ENCODE results near the gene LAMP2. TPM values are rescaled to one million over a fixed set of nuclear protein-coding genes. Genes with fewer than 3 reads are reported as not detected.

Gene LAMP2
- total RNA-seq, result 128 and 154 TPM in 2 replicates

DNA sequence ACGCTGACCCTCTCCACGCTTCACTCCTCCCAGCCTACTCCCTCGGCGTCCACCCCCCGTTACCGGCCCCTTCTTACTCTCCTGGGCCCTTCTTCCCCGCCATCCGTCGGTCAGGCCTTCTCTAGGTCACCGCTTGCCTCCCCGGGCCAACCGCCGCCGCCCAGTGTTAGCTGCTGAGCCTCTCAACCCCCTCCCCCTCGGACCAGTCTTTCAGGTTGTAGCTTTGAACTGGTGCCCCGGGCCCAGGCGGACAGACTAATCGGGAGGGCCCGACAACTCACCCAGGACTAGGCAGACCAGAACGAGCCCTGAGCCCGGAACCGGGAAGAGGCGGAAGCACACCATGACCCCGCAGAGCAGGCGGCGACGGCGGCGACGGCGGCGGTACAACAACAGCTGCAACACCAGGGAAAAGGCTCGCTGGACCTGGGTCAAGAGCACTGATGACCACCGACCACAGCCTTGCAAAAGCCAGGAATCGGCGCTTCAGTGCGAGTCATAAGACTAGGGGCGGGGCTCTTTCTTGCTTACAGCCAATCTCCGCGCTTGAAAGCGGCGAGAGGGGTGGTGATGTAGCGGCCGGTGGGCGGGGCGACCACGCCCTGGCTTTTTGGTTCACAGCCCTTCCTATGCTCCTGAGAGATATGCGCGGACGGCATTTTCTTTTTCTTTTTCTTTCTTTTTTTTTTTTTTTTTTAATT lies at the start of gene LAMP2:
LAMP2 (minus strand) TSS at position 472 of the 701 bp plus-strand sequence; CDS start at position 345, 127 bp downstream.

Other genes with a start within 250 kb of the LAMP2 start
- 13.7 and 14.3 TPM in 2 replicates for gene ZBTB33, start 218.5 kb downstream of the LAMP2 start, total RNA-seq
- gene TMEM255A, start 157.8 kb downstream of the LAMP2 start, total RNA-seq, result not detected in 2 replicates
- gene ATP1B4, start 107.2 kb downstream of the LAMP2 start, total RNA-seq, result not detected in 2 replicates
- gene CUL4B, start 91.7 kb upstream of the LAMP2 start, total RNA-seq, result 103 and 118 TPM in 2 replicates
- 65.8 and 72.8 TPM in 2 replicates for gene MCTS1, start 134.8 kb upstream of the LAMP2 start, total RNA-seq
- 67.7 and 80.9 TPM in 2 replicates for gene C1GALT1C1, start 160.8 kb upstream of the LAMP2 start, total RNA-seq